Esophagus squamous epithelium (tissue), 4 donors: ENCODE data around the gene GANAB.

ENCODE experiments used
- CTCF ChIP-seq, 6 experiments: fragments of 450-650 bp in 4 of 6; fragments of 200-600 bp in 2 of 6; sonication (generic) in 2 of 6; IDR thresholded peaks; one replicate each; pipeline ENCODE4 v1.5.1; 2016 to 2019; ENCODE audit warnings: antibody characterized with exemption in 6 of 6, mild to moderate bottlenecking in 4 of 6, moderate library complexity in 4 of 6
- POLR2A ChIP-seq, 4 donors: fragments of 450-650 bp; IDR thresholded peaks; one replicate each; pipeline ENCODE4 v1.6.1; 2017; ENCODE audit warnings: antibody characterized with exemption in 4 of 4, mild to moderate bottlenecking in 4 of 4, moderate library complexity in 3 of 4

- TF ChIP-seq POLR2A (IDR thresholded peaks at IDR 0.05) (no peak), CTCF (IDR thresholded peaks at IDR 0.05) (no peak)
Observed at GRCh38 chr11:62592989-62593421, 53.4 kb downstream of the GANAB start.
